Measurements from ENCODE around the gene CCDC14.
A peak's percentile ranks its signal among the peaks of the same experiment; 100 is the strongest.
"Not testable (repeated sequence)": the region's sequence is repeated elsewhere in the genome, so short reads cannot be mapped to it uniquely, and the experiment has no call there.

The CCDC14 gene

DNA sequence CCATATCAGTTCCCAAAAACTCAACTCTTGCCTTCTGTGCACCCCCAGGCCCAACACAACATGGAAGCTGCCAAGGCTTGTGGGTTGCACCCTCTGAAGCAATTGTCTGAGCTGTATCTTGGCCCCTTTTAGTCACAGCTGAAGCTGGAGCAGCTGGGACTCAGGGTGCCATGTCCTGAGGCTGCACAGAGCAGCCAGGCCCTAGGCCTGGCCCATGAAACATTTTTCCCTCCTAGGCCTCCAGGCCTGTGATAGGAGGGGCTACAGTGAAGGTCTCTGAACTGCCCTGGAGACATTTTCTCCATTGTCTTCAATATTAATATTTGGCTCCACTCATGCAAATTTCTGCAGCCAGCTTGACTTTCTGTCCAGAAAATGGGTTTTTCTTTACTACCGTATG, 68.8 kb downstream of the CCDC14 start:
- no peak for DNase-seq

DNA sequence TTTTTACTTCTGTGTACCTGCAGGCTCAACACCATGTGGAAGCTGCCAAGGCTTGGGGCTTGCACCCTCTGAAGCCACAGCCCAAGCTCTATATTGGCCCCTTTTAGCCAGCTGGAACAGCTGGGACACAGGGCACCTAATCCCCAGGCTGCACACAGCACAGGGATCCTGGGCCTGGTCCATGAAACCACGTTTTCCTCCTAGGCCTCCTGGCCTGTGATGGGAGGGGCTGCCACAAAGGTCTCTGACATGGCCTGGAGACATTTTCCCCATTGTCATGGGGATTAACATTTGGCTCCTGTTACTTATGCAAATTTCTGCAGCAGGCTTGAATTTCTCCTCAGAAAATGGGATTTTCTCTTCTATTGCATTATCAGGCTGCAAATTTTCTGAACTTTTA, 70.0 kb downstream of the CCDC14 start:
- not testable (repeated sequence) for DNase-seq

DNA sequence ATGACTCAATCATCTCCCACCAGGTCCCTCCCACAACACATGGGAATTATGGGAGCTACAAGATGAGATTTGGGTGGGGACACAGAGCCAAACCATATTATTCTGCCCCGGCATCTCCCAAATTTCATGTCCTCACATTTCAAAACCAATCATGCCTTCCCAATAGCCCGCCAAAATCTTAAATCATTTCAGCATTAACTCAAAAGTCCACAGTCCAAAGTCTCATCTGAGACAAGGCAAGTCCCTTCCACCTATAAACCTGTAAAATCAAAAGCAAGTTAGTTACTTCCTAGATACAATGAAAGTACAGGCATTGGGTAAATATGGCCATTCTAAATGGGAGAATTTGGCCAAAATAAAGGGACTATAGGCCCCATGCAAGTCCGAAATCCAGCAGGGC, 70.9 kb downstream of the CCDC14 start:
- not testable (repeated sequence) for DNase-seq

- no peak for DNase-seq
These were observed 76.0 kb downstream of the CCDC14 start for GRCh38 chr3:123884993-123885392.

- DNase-seq: peak; percentile 80 to 92
These were observed 76.7 kb downstream of the CCDC14 start, which contains the start of gene MYLK for GRCh38 chr3:123884203-123884831. Gene MYLK (minus strand): TSS chr3:123884332. CDS start chr3:123793841, 90,491 bp downstream.

DNA sequence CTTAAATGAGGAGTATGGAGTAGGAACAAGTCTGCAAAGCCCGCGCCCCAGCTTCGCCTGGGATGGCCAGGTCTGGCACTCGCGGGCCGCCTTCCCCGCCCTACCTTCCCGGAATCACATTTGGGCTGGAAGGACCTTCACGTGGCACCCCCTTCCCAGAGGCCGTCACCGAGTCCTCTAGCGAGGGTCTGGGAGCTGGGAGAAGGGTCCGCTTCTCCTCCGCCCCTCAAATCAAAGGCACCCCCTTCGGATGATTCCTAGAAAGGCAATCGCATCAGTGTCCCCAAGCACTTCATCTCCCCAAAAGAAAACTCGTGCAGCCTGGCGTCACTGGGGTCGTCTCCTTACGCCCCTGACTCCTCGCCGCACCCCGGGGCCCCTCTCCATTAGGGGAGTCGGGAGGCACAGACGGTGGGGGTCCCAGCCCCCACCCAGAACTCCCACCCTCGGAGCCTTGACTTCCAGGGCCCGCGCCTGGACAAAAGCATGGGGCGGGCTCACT, 77.3 kb downstream of the CCDC14 start:
- DNase-seq: peak in 1 of 2 experiments; percentile 38

DNA sequence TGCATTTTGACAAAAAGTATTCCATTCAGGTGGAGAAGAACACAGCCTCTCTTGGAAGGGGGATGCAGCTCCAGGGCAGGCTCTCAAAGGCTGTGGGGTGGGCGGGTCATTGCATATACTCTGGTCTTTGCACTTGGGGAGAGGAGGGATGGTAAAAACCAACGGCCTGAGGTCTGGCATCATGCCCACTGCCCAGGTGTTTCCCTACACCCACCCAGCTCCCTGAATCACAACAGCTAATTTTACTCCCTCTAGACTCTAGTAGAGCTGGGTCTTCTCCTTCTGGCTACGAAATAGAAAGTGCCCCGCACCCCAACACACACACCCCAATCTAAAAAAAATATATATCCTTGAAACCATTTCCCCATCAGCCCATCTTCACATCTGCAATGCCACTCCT, 77.9 kb downstream of the CCDC14 start:
- DNase-seq: peak; percentile 55 to 88

DNA sequence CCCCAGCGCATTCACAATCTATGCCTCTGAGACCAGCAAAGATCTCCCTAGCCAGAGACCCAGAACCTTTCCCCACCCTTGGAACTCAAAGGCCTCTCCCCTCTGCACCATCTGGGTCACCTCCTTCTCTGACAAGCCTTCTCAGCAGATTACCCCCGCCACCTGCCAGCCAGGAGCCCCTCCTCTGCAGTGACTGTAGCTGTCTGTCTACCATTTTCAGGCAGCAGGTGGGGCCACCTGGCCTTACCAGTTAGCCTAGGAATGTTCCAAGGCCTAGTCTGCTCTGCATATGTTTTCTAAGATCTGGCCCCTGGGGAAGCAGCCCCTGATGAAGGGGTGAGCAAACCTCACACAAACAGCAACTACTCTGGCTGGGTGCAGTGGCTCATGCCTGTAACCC, 79.3 kb downstream of the CCDC14 start:
- DNase-seq: peak; percentile 91 to 92

DNA sequence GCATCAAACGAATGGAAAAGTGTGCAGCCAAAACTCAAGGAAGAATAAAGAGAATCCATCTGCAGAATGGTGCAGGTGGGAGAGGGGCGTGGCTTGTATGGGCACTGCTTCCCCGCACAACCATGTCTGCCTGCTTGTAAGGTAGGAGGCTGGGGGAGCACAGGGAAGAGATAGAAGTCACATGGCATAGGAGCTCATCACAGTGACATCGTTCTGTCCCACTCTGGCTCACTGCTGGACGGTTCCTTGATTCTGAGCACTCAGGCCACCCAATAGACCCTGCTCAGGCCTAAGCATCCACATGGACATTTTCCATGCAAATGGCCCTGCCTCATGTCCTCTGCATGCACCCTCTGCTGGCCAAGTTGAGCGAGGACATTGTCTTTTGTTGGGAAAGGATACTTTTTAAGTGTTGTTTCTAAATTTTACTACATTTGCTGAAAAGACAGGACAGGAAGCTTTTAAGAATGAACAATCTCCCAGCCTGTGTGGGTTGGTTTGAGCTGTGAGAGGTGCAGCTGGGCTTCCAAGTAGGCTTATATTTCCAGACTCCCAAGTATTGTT, 79.9 kb downstream of the CCDC14 start:
- DNase-seq: peak in 1 of 2 experiments; percentile 35

GRCh38 chr3:123878807-123879206, 82.2 kb downstream of the CCDC14 start:
- DNase-seq: no peak

- DNase-seq: no peak
These were observed 83.1 kb downstream of the CCDC14 start for GRCh38 chr3:123877965-123878364.

DNA sequence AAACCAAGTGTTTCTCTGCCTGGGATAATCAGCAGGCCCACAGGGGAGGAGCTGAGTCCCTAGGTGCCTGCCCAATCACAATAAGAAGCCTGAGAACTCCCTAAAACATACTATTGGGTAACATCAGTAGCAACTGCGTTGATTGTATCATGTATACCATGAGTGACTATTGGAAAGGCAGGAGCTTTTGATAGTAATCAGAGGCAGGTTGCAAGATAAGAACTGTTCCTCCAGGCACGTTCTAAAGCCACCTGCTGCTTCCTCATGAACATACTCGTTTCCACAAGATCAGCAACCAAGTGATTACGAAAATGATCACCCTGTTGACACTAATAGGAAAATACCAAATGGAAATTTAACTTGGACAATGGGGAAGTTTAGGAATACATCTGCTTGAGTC, 83.6 kb downstream of the CCDC14 start:
- no peak for DNase-seq

DNA sequence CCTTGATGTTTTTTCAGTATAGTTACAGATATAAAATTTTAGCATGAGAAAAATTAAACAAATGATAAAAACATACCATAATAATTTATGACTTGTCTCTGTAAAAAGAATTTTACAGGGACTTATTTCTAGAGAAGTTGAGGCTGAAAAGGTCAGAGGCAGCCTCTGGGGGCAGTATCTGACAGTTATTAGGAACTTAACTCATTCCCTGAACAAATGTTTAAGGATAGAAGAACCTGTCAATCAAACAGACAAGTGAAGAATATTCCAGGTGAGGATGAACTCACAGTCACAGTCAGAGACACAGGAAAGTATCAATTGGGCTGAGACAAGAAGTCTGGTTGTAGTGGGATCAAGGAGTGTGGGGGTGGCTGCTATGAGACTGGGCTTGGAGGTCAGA, 84.2 kb downstream of the CCDC14 start:
- DNase-seq: peak in 1 of 2 experiments; percentile 19

DNA sequence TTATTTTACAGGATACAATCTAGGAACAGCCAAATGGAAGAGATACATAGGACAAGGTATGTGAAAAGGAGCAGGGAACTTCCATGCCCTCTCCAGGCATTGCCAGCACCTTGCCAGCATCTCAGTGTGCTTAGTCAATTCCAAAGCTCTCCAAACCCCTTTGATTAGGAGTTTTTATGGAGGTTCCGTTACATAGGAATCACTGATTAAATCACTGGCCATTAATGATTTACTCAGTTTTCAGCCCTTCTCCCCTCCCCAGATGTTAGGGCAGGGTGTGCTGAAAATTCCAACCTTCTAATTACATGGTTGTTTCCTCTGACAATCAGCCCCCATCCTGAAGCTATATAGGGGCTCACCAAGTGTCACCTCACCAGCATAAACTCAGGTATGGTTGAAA, 88.4 kb downstream of the CCDC14 start:
- DNase-seq: no peak

GRCh38 chr3:123871946-123872345, 89.1 kb downstream of the CCDC14 start:
- no peak for DNase-seq

DNA sequence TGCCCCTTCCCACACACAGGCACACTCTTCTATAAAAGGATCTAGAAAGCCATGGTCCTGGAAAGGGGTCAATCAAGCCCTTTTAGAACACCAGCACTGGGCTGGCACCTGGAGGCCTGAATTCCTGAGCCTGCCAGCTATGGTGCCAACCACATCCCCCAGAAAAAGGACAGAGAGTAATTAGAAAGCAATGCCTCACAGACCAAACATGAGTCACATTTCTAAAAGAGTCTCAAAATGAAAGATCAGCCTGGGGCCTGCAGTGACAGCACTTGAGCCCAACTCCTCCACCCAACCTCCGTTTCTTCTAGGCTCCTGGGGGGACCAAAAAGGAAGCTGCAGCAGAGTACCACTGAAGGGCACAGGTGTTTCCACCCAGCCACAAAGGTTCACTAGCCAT, 91.0 kb downstream of the CCDC14 start:
- no peak for DNase-seq

- DNase-seq: peak in 1 of 2 experiments; percentile 7
These were observed 91.9 kb downstream of the CCDC14 start for GRCh38 chr3:123869165-123869564.

- no peak for DNase-seq
These were observed 96.3 kb downstream of the CCDC14 start for GRCh38 chr3:123864706-123865105.
